DOHH2 (cell line): ENCODE measurements around the gene CBLB.
"Not testable (repeated sequence)": the region's sequence is repeated elsewhere in the genome, so short reads cannot be mapped to it uniquely, and the experiment has no call there.

Experiments used
- H3F3A ChIP-seq: fragments of 200-600 bp; sonication (generic), shearing (Covaris generic); 2 replicates; pipeline ENCODE4 v1.6.0; 2016; ENCODE audit warnings: antibody characterized with exemption, mild to moderate bottlenecking; ENCODE audit not compliant: control insufficient read depth, insufficient read depth
- H3K27ac ChIP-seq: fragments of 200-600 bp; sonication (generic); 2 replicates; pipeline ENCODE4 v1.5.1; 2014; ENCODE audit warnings: low read depth, mild to moderate bottlenecking, low read length, moderate library complexity
- H3K27me3 ChIP-seq: fragments of 200-600 bp; sonication (generic); 2 replicates; pipeline ENCODE4 v1.6.1; 2014; ENCODE audit warnings: mild to moderate bottlenecking, low read length, mixed read lengths; ENCODE audit not compliant: control insufficient read depth
- H3K36me3 ChIP-seq: fragments of 200-600 bp; sonication (generic); 2 replicates; pipeline ENCODE4 v1.6.1; 2014; ENCODE audit warnings: mild to moderate bottlenecking, low read length, moderate library complexity, mixed read lengths; ENCODE audit not compliant: control insufficient read depth
- H3K4me1 ChIP-seq: fragments of 200-600 bp; sonication (generic); 2 replicates; pipeline ENCODE4 v1.6.1; 2014; ENCODE audit warnings: mild to moderate bottlenecking, low read length, mixed read lengths; ENCODE audit not compliant: control insufficient read depth
- H3K4me2 ChIP-seq: fragments of 200-600 bp; sonication (generic); 2 replicates; pipeline ENCODE4 v1.6.0; 2014; ENCODE audit warnings: mild to moderate bottlenecking, low read length, moderate library complexity
- H3K4me3 ChIP-seq: fragments of 200-600 bp; sonication (generic); 2 replicates; pipeline ENCODE4 v1.5.1; 2014; ENCODE audit warnings: mild to moderate bottlenecking, low read length, mixed read lengths
- H3K79me2 ChIP-seq: fragments of 200-600 bp; sonication (generic); 2 replicates; pipeline ENCODE4 v1.6.1; 2014; ENCODE audit warnings: mild to moderate bottlenecking, low read length, mixed read lengths; ENCODE audit not compliant: control insufficient read depth
- H3K9me2 ChIP-seq: fragments of 200-600 bp; sonication (generic); replicated peaks from 2 replicates; pipeline ENCODE4 v1.6.1; 2014; ENCODE audit warnings: mild to moderate bottlenecking, low read length, mixed read lengths; ENCODE audit not compliant: control insufficient read depth
- H3K9me3 ChIP-seq: fragments of 200-600 bp; sonication (generic); 2 replicates; pipeline ENCODE4 v1.6.1; 2014; ENCODE audit warnings: antibody characterized with exemption, low read length, mixed read lengths; ENCODE audit not compliant: control insufficient read depth, insufficient read depth
- H4K20me1 ChIP-seq: fragments of 200-600 bp; sonication (generic); 2 replicates; pipeline ENCODE4 v1.6.0; 2014; ENCODE audit warnings: low read depth, mild to moderate bottlenecking, antibody characterized with exemption, low read length, moderate library complexity; ENCODE audit not compliant: control insufficient read depth, insufficient read depth
- EZH2phosphoT487 ChIP-seq: fragments of 200-600 bp; sonication (generic); IDR thresholded peaks from 2 replicates; pipeline ENCODE4 v1.6.1; 2017; ENCODE audit warnings: borderline replicate concordance, mild to moderate bottlenecking, antibody characterized with exemption, low read length, moderate library complexity, mixed read lengths
- TF ChIP-seq, protein P1 (sequence below): fragments of 200-600 bp; sonication (generic); IDR thresholded peaks from one replicate; pipeline ENCODE4 v1.5.1; 2014; ENCODE audit warnings: antibody characterized with exemption, mild to moderate bottlenecking, low read depth, low read length; ENCODE audit not compliant: poor library complexity, severe bottlenecking

The CBLB gene

GRCh38 chr3:105730801-105731354 is 137.9 kb downstream of the CBLB start:
- Histone ChIP-seq H3F3A (no peaks in the 10 kb centered on the region), H4K20me1 (no peaks in the 10 kb centered on the region), H3K9me2 (no peaks in the 10 kb centered on the region), H3K27me3 (no peaks in the 10 kb centered on the region), H3K4me2 (peak overlapping the region; percentile 1; the same call in 1 of the 2 replicates), H3K4me1 (peaks cover 11% of the 10 kb centered on the region), H3K27ac (no peak overlapping the region), H3K36me3 (peaks cover 13% of the 10 kb centered on the region), H3K9me3 (no peaks in the 10 kb centered on the region), H3K79me2 (no peaks in the 10 kb centered on the region), H3K4me3 (no peak overlapping the region)
- TF ChIP-seq, protein P1, sequence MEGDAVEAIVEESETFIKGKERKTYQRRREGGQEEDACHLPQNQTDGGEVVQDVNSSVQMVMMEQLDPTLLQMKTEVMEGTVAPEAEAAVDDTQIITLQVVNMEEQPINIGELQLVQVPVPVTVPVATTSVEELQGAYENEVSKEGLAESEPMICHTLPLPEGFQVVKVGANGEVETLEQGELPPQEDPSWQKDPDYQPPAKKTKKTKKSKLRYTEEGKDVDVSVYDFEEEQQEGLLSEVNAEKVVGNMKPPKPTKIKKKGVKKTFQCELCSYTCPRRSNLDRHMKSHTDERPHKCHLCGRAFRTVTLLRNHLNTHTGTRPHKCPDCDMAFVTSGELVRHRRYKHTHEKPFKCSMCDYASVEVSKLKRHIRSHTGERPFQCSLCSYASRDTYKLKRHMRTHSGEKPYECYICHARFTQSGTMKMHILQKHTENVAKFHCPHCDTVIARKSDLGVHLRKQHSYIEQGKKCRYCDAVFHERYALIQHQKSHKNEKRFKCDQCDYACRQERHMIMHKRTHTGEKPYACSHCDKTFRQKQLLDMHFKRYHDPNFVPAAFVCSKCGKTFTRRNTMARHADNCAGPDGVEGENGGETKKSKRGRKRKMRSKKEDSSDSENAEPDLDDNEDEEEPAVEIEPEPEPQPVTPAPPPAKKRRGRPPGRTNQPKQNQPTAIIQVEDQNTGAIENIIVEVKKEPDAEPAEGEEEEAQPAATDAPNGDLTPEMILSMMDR: no peak
- no peak for TF ChIP-seq EZH2phosphoT487

DNA sequence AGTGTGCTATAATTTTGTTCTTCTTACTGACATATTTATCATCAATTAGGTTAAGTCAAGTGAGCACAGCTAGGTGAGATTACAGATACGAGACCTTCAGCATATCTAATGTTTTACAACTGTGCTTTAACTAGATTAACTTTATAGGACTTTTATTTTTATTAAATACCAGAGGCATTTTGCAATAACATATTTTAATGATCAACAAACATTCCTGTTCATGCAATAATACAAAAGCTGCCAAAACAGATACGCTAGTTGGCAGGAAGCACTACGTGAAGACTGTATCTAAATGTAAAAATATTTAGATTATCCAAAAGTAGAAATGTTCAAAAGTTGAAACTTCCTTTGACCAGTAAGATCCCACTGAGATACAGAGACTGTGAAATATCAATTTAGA is 139.1 kb downstream of the CBLB start:
- TF ChIP-seq EZH2phosphoT487: no peak
- TF ChIP-seq, protein P1: no peak
- Histone ChIP-seq H4K20me1 (no peaks in the 10 kb centered on the region), H3K27me3 (no peaks in the 10 kb centered on the region), H3F3A (peaks cover 2% of the 10 kb centered on the region; the same call in 1 of the 2 replicates), H3K4me3 (no peak overlapping the region), H3K9me3 (no peaks in the 10 kb centered on the region), H3K4me1 (peaks cover 18% of the 10 kb centered on the region), H3K4me2 (no peak overlapping the region), H3K27ac (no peak overlapping the region), H3K79me2 (no peaks in the 10 kb centered on the region), H3K36me3 (peaks cover 13% of the 10 kb centered on the region), H3K9me2 (no peaks in the 10 kb centered on the region)

DNA sequence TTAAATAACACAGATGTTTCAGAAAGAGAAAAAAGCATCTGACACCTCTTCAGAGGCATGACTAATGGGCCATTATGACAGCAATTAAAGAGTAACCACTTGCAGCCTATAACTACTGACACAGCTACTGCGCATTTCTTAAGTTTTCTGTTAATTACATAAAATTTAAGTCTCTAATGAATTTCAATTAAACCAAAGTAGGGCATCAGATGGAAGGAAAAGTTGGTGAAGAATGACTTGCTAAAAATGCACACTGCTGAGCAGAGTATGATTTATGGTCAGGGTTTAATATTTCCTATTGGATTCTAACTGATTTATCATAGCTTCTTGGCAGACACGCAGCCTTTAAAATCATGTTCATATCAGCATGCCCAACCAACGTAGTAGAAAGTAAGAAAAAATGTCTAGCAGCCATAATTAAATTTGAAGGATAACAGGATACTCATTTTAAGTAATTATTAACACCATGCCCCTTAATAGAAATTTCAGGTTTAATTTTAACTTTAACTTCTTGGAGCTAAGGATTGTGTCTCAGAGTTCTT is 140.0 kb downstream of the CBLB start:
- Histone ChIP-seq H3K9me2 (no peaks in the 10 kb centered on the region), H3K4me1 (peaks cover 26% of the 10 kb centered on the region), H3K4me2 (no peak overlapping the region), H3K79me2 (no peaks in the 10 kb centered on the region), H4K20me1 (no peaks in the 10 kb centered on the region), H3K27ac (no peak overlapping the region), H3K27me3 (no peaks in the 10 kb centered on the region), H3F3A (peaks cover 2% of the 10 kb centered on the region; the same call in 1 of the 2 replicates), H3K36me3 (peaks cover 10% of the 10 kb centered on the region), H3K9me3 (no peaks in the 10 kb centered on the region), H3K4me3 (no peak overlapping the region)
- TF ChIP-seq, protein P1: no peak
- TF ChIP-seq EZH2phosphoT487: no peak

- not testable (repeated sequence) for H3K79me2 ChIP-seq, H3K27me3 ChIP-seq, H3K9me2 ChIP-seq, H3K9me3 ChIP-seq, H3K36me3 ChIP-seq, H3K4me3 ChIP-seq, H4K20me1 ChIP-seq, H3K27ac ChIP-seq, H3K4me2 ChIP-seq, H3F3A ChIP-seq
- H3K4me1 ChIP-seq: peaks cover 44% of the 10 kb centered on the region
Measured at GRCh38 chr3:105727036-105727435, 141.8 kb downstream of the CBLB start.
